IPS-20b (cell line): Measurements from ENCODE around the gene LRSAM1.

Experiments
- H3K27ac ChIP-seq: one replicate; pipeline ENCODE4 v1.5.1; 2013; ENCODE audit warnings: low read length
- H3K27me3 ChIP-seq: 2 replicates; pipeline ENCODE4 v1.6.1; 2013; ENCODE audit warnings: mild to moderate bottlenecking, low read length, inconsistent platforms; ENCODE audit not compliant: insufficient read depth
- H3K36me3 ChIP-seq: 2 replicates; pipeline ENCODE4 v1.6.1; 2013; ENCODE audit warnings: low read depth, mild to moderate bottlenecking, inconsistent platforms, low read length, moderate library complexity; ENCODE audit not compliant: insufficient read depth
- H3K4me1 ChIP-seq: 2 replicates; pipeline ENCODE4 v1.6.1; 2013; ENCODE audit warnings: mild to moderate bottlenecking, control low read depth, inconsistent platforms, low read length, moderate library complexity; ENCODE audit not compliant: insufficient read depth
- H3K4me3 ChIP-seq: 2 replicates; pipeline ENCODE4 v1.5.1; 2013; ENCODE audit warnings: mild to moderate bottlenecking, low read length, inconsistent platforms
- H3K9ac ChIP-seq: 2 replicates; pipeline ENCODE4 v1.6.1; 2013; ENCODE audit warnings: low read depth, mild to moderate bottlenecking, inconsistent platforms, low read length, moderate library complexity
- H3K9me3 ChIP-seq: 2 replicates; pipeline ENCODE4 v1.6.1; 2013; ENCODE audit warnings: mild to moderate bottlenecking, low read depth, low read length, inconsistent platforms; ENCODE audit not compliant: insufficient read depth

The LRSAM1 gene

GRCh38 chr9:127503379-127503921, 52.1 kb downstream of the LRSAM1 start:
- Histone ChIP-seq H3K36me3 (peaks cover 15% of the 10 kb centered on the region), H3K9me3 (no peaks in the 10 kb centered on the region), H3K9ac (no peak overlapping the region), H3K27me3 (no peaks in the 10 kb centered on the region), H3K27ac (no peak overlapping the region), H3K4me1 (peaks cover 2% of the 10 kb centered on the region; the same call in 1 of the 2 replicates), H3K4me3 (no peak overlapping the region)

GRCh38 chr9:127503947-127504886, 52.9 kb downstream of the LRSAM1 start:
- no peaks in the 10 kb centered on the region for H3K27me3 ChIP-seq

GRCh38 chr9:127504887-127505251, 53.6 kb downstream of the LRSAM1 start:
- H3K9ac ChIP-seq = no peak overlapping the region
- H3K36me3 ChIP-seq = peaks cover 15% of the 10 kb centered on the region
- no peak overlapping the region for H3K27ac ChIP-seq
- H3K4me1 ChIP-seq = peaks cover 2% of the 10 kb centered on the region; the same call in 1 of the 2 replicates
- no peaks in the 10 kb centered on the region for H3K27me3 ChIP-seq
- H3K4me3 ChIP-seq = no peak overlapping the region
- no peaks in the 10 kb centered on the region for H3K9me3 ChIP-seq

More at GRCh38 chr9:127503947-127504886, 52.9 kb downstream of the LRSAM1 start:
- Histone ChIP-seq H3K9me3 (no peaks in the 10 kb centered on the region), H3K4me1 (peaks cover 2% of the 10 kb centered on the region; the same call in 1 of the 2 replicates), H3K4me3 (no peak overlapping the region), H3K9ac (no peak overlapping the region), H3K36me3 (peaks cover 15% of the 10 kb centered on the region), H3K27ac (no peak overlapping the region)

- H3K27ac ChIP-seq = no peak overlapping the region
- no peak overlapping the region for H3K4me3 ChIP-seq
- H3K27me3 ChIP-seq = no peaks in the 10 kb centered on the region
- peaks cover under 1% of the 10 kb centered on the region; the same call in 1 of the 2 replicates for H3K4me1 ChIP-seq
- no peak overlapping the region for H3K9ac ChIP-seq
- peaks cover 15% of the 10 kb centered on the region for H3K36me3 ChIP-seq
- no peaks in the 10 kb centered on the region for H3K9me3 ChIP-seq
These were observed 54.2 kb downstream of the LRSAM1 start for GRCh38 chr9:127505396-127506116.

- Histone ChIP-seq H3K9me3 (no peaks in the 10 kb centered on the region), H3K27ac (no peak overlapping the region), H3K27me3 (no peaks in the 10 kb centered on the region), H3K4me1 (no peaks in the 10 kb centered on the region), H3K9ac (no peak overlapping the region), H3K36me3 (peaks cover 15% of the 10 kb centered on the region), H3K4me3 (no peak overlapping the region)
These were observed 55.0 kb downstream of the LRSAM1 start for GRCh38 chr9:127506117-127506813.

GRCh38 chr9:127506814-127507750, 55.8 kb downstream of the LRSAM1 start:
- no peak overlapping the region for H3K27ac ChIP-seq
- H3K9ac ChIP-seq = no peak overlapping the region
- peaks cover 5% of the 10 kb centered on the region; the same call in 1 of the 2 replicates for H3K4me1 ChIP-seq
- H3K4me3 ChIP-seq = no peak overlapping the region
- no peaks in the 10 kb centered on the region for H3K9me3 ChIP-seq
- H3K36me3 ChIP-seq = peaks cover 10% of the 10 kb centered on the region
- H3K27me3 ChIP-seq = no peaks in the 10 kb centered on the region

GRCh38 chr9:127507751-127508648, 56.7 kb downstream of the LRSAM1 start:
- H3K4me1 ChIP-seq = peaks cover 5% of the 10 kb centered on the region; the same call in 1 of the 2 replicates
- H3K27me3 ChIP-seq = no peaks in the 10 kb centered on the region
- no peaks in the 10 kb centered on the region for H3K9me3 ChIP-seq
- H3K4me3 ChIP-seq = no peak overlapping the region
- no peak overlapping the region for H3K27ac ChIP-seq
- no peak overlapping the region for H3K9ac ChIP-seq
- peaks cover 12% of the 10 kb centered on the region for H3K36me3 ChIP-seq

GRCh38 chr9:127508901-127509260, 57.6 kb downstream of the LRSAM1 start:
- Histone ChIP-seq H3K9me3 (no peaks in the 10 kb centered on the region), H3K4me3 (no peak overlapping the region), H3K4me1 (peaks cover 5% of the 10 kb centered on the region; the same call in 1 of the 2 replicates), H3K36me3 (peaks cover 14% of the 10 kb centered on the region), H3K9ac (no peak overlapping the region), H3K27ac (no peak overlapping the region), H3K27me3 (no peaks in the 10 kb centered on the region)

- no peak overlapping the region for H3K9ac ChIP-seq
- H3K4me1 ChIP-seq = peaks cover 5% of the 10 kb centered on the region; the same call in 1 of the 2 replicates
- H3K27me3 ChIP-seq = no peaks in the 10 kb centered on the region
- no peak overlapping the region for H3K4me3 ChIP-seq
- H3K27ac ChIP-seq = no peak overlapping the region
- peaks cover 17% of the 10 kb centered on the region for H3K36me3 ChIP-seq
- no peaks in the 10 kb centered on the region for H3K9me3 ChIP-seq
These were observed 58.1 kb downstream of the LRSAM1 start for GRCh38 chr9:127509261-127509954.
